ENCODE data around the gene AHCYL1. TPM values are rescaled to one million over a fixed set of nuclear protein-coding genes. Genes with fewer than 3 reads are reported as not detected.
A peak's percentile ranks its signal among the peaks of the same experiment; 100 is the strongest.

Gene AHCYL1
- total RNA-seq, 1 experiment from 2014 or later, result 89.0 TPM

GRCh38 chr1:110050602-110051261 lies 66.2 kb downstream of the AHCYL1 start:
- H4K8ac ChIP-seq (replicated peaks; ENCODE audit: insufficient read length, low read depth, low read length), result no peak overlapping the region
- no peak overlapping the region for H2BK120ac ChIP-seq (ENCODE audit: low read depth, low read length, poor library complexity, severe bottlenecking)
- H3K9ac ChIP-seq (ENCODE audit: extremely low read depth, insufficient read length, low read length), result no peak overlapping the region
- H3K9me3 ChIP-seq (ENCODE audit: control insufficient read depth, low read depth, low read length), result no peaks in the 10 kb centered on the region
- no peaks in the 10 kb centered on the region for H3K27me3 Mint-ChIP-seq (ENCODE audit: low read depth)
- H3K4me1 Mint-ChIP-seq, result no peaks in the 10 kb centered on the region
- H3K36me3 Mint-ChIP-seq (ENCODE audit: insufficient read depth in 1 of 3, low read depth in 3 of 3), result peaks cover 46 to 97% (median 91%) of the 10 kb centered on the region in 3 experiments
- H2BK5ac ChIP-seq (ENCODE audit: insufficient read length, low read length), result no peak overlapping the region
- no peaks in the 10 kb centered on the region for H3K79me1 ChIP-seq (ENCODE audit: insufficient read depth, low read depth, low read length, poor library complexity, severe bottlenecking)
- H3K27ac ChIP-seq (ENCODE audit: insufficient read length, low read depth, low read length), result no peak overlapping the region
- H2AFZ ChIP-seq (ENCODE audit: low read length), result no peak overlapping the region
- no peaks in the 10 kb centered on the region for H3K4me1 ChIP-seq (ENCODE audit: insufficient read depth, low read length)
- H3K9me3 Mint-ChIP-seq, result no peaks in the 10 kb centered on the region
- H3K14ac ChIP-seq (ENCODE audit: insufficient read depth, low read length), result no peak overlapping the region
- H3K79me2 ChIP-seq (ENCODE audit: insufficient read depth, low read length), result no peaks in the 10 kb centered on the region
- WGBS (ENCODE audit: extremely low coverage, insufficient read length, low lambda C conversion rate), result no CpG with 5 or more reads among the region's 4 CpGs
- H3T11ph ChIP-seq (ENCODE audit: low read length), result no peak overlapping the region
- no peak for TF ChIP-seq CTCF (conservative IDR thresholded peaks at IDR 0.05)
- no peak overlapping the region for H3K23ac ChIP-seq (ENCODE audit: insufficient read length, low read depth, low read length)
- no peak overlapping the region for H2BK20ac ChIP-seq (ENCODE audit: low read depth, low read length, poor library complexity, severe bottlenecking)
- H2AK5ac ChIP-seq (ENCODE audit: insufficient read length, low read length), result no peak overlapping the region
- no peak overlapping the region for H3K56ac ChIP-seq (ENCODE audit: insufficient read length, low read depth, low read length)
- H4K5ac ChIP-seq (ENCODE audit: insufficient read length, low read depth, low read length), result no peak overlapping the region
- no peaks in the 10 kb centered on the region for H3K27me3 ChIP-seq (ENCODE audit: insufficient read depth, low read length)
- no peak overlapping the region for H3K4me3 Mint-ChIP-seq
- H3K18ac ChIP-seq (ENCODE audit: insufficient read length, low read depth, low read length), result no peak overlapping the region
- H3K23me2 ChIP-seq (ENCODE audit: insufficient read length, low read depth, low read length, poor library complexity, severe bottlenecking), result no peaks in the 10 kb centered on the region
- no peak overlapping the region for H3K4ac ChIP-seq (ENCODE audit: low read depth, low read length)
- no peak overlapping the region for H2BK15ac ChIP-seq (ENCODE audit: low read depth, low read length)
- no peak overlapping the region for H3K4me2 ChIP-seq (ENCODE audit: insufficient read depth, insufficient read length, low read length)
- H2BK12ac ChIP-seq (ENCODE audit: insufficient read length, low read depth, low read length), result no peak overlapping the region
- no peaks in the 10 kb centered on the region for H4K20me1 ChIP-seq (ENCODE audit: control insufficient read depth, insufficient read depth, insufficient read length)
- peak overlapping the region in 1 of 3 experiments; percentile 40; a peak in 2 of 7 replicates for H3K27ac Mint-ChIP-seq
- DNase-seq, result no peak
- no peak overlapping the region for H4K91ac ChIP-seq (ENCODE audit: insufficient read length, low read depth, low read length)

All from H9 (cell line).